GM21367 (cell line): ENCODE data around the gene SH3TC2.
"Not testable (repeated sequence)": the region's sequence is repeated elsewhere in the genome, so short reads cannot be mapped to it uniquely, and the experiment has no call there.

Source experiments
- ATAC-seq: cut with Tn5 transposase; IDR thresholded peaks from one replicate; pipeline ENCODE4 v1.9.1; 2021; ENCODE audit not compliant: unreplicated experiment

Gene SH3TC2

GRCh38 chr5:149063017-149063687 is at the start of gene SH3TC2:
SH3TC2 (minus strand) TSS chr5:149063062; CDS start chr5:149063022, 40 bp downstream.
- ATAC-seq = no peak

GRCh38 chr5:149110406-149110805 is 47.5 kb upstream of the SH3TC2 start:
- no peak for ATAC-seq

GRCh38 chr5:149108651-149109280 is 45.9 kb upstream of the SH3TC2 start:
- ATAC-seq = no peak

GRCh38 chr5:149100331-149100730 is 37.5 kb upstream of the SH3TC2 start:
- no peak for ATAC-seq

- no peak for ATAC-seq
These were observed 37.1 kb upstream of the SH3TC2 start for GRCh38 chr5:149099920-149100319.

- no peak for ATAC-seq
These were observed 32.1 kb upstream of the SH3TC2 start for GRCh38 chr5:149094996-149095395.

GRCh38 chr5:149093625-149094024 is 30.8 kb upstream of the SH3TC2 start:
- no peak for ATAC-seq

GRCh38 chr5:149089796-149090195 is 26.9 kb upstream of the SH3TC2 start:
- ATAC-seq = no peak

- ATAC-seq = no peak
These were observed 25.8 kb upstream of the SH3TC2 start for GRCh38 chr5:149088686-149089085.

- no peak for ATAC-seq
These were observed 21.0 kb upstream of the SH3TC2 start for GRCh38 chr5:149083846-149084245.

- no peak for ATAC-seq
These were observed 19.4 kb upstream of the SH3TC2 start for GRCh38 chr5:149082271-149082670.

GRCh38 chr5:149080294-149080693 is 17.4 kb upstream of the SH3TC2 start:
- ATAC-seq = no peak

- ATAC-seq = no peak
These were observed 17.0 kb upstream of the SH3TC2 start for GRCh38 chr5:149079883-149080282.

- not testable (repeated sequence) for ATAC-seq
These were observed 11.2 kb upstream of the SH3TC2 start for GRCh38 chr5:149074071-149074470.

GRCh38 chr5:149073213-149073612 is 10.4 kb upstream of the SH3TC2 start:
- no peak for ATAC-seq

- ATAC-seq = no peak
These were observed 9.9 kb upstream of the SH3TC2 start for GRCh38 chr5:149072791-149073190.

- ATAC-seq = no peak
These were observed 9.5 kb upstream of the SH3TC2 start for GRCh38 chr5:149072376-149072775.

GRCh38 chr5:149071756-149072155 is 8.9 kb upstream of the SH3TC2 start:
- no peak for ATAC-seq

- no peak for ATAC-seq
These were observed 8.4 kb upstream of the SH3TC2 start for GRCh38 chr5:149071216-149071615.

GRCh38 chr5:149069711-149070110 is 6.8 kb upstream of the SH3TC2 start:
- ATAC-seq = no peak

GRCh38 chr5:149063896-149064478 is 1.1 kb upstream of the SH3TC2 start:
- no peak for ATAC-seq

- ATAC-seq = no peak
These were observed 368 bp downstream of the SH3TC2 start for GRCh38 chr5:149062371-149063016.
